ENCODE measurements around the gene RASSF4.

GRCh38 chr10:44962870-44963738 is 3.5 kb downstream of the RASSF4 start:
- no peak for TF ChIP-seq POLR2A (IDR thresholded peaks at IDR 0.05)
- no peak for TF ChIP-seq CTCF (IDR thresholded peaks at IDR 0.05)
- TF ChIP-seq EP300 (IDR thresholded peaks at IDR 0.05), result no peak

Measured in ovary (tissue), 3 donors.